Endothelial cell of hepatic sinusoid (primary cell): ENCODE measurements around the gene AIP.
"Not testable (repeated sequence)": the region's sequence is repeated elsewhere in the genome, so short reads cannot be mapped to it uniquely, and the experiment has no call there.

Experiments
- in situ Hi-C: cut with HindIII; loops from 2 replicates; pipeline ENCODE4 v1.10.0; 2017; ENCODE audit warnings: low sequenced_read_pairs

Gene AIP

DNA sequence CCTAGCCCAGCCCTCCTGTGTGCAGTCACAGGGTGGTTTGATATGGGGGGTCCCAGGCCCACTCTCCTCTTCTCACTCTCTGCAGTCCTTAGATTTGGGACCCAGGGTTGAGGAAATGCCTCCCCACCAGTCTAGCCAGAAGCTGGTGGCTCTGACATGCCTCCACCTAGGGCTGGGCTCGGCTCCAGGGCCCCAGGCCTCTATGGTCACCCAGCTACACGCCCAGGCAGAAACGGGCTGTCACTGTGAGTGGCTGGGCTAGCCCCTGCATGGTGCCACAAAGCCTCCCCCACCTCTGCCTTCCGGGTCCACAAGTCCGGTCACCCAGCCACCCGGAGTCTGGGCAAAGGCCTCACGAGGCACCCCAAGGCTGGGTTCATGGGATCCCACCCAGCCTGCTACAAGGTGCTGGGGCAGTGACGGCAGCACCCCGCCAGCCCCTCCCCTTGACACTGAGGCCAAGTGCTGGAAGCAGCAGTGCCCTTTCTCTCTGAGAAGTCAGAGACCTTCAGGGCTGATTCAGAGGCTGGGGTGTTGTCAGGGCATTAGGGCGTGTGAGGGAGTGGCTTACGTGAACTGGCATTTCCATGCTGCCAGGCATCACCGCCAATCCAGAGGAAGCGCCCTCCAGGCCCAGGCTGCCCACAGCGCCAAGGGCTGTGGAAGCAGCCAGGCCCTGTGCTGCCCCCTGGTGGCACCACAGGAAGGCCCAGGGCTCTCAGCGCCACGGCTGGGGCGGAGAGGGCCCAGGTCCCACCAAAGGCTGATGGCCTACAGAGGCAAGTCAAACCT lies 23.0 kb downstream of the AIP start:
- in situ Hi-C loops: no loop called here

DNA sequence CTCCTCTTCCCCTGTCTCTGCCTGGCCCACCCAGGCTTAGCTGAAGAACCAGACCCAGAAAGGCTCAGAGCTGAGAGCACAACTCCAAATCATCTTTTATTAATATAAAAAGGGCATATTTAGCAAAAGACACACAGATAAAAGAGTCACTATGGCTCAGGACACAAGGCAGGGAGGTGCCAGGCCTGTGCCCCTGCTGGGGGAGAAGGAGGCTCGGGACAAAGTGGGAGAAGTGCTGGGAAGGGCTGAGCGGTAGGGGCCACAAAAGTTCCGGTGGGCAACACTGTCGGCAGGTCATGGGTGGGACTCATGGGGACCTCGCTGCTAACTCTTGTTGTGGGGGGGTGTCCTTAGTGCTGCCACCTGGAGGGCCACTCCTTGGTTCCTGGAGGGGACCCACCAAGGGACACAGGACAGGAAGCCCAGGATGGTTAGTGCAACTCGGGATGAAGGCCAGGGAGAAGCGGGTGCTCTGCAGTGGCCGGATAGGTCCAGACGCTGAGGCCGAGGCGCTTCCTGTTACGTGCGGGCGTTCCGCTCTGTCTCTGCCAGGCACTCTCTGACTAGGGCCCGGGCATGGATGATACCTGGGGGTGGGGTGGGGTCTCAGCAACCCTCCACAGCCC lies 23.7 kb downstream of the AIP start:
- in situ Hi-C loops: no loop called here

GRCh38 chr11:67507242-67507863 lies 24.5 kb downstream of the AIP start:
- in situ Hi-C loops: no loop called here

DNA sequence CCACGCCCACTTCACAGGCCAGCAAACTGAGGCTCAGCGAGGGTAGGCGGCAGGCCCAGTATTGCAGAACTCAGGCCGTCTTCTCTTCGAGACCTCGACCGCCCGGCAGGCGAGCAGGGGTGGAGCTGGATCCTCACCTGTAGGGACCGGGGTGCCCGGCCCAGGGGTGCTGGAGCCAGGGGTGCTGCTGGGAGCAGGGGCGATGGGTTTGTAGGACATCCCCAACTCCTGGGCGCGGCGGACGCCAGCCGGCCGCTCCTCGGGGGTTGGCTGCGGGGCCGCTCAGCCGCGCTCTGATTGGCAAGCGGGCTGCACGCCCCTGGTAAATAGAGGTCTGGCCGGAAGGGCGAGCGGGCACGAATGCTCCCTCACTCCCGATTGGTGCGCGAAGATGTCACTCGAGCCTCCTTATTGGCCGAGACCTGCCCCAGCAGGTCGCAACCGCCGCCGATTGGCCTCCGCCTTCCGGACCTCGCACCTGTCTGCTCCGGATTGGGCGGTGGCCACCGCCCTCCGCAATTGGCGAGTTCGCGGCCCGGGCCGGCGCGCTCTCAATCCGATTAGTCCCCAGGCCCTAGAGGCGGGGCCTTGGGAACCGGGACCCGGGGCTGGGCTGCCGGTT lies 25.1 kb downstream of the AIP start, which contains the start of gene CDK2AP2:
TSS of gene CDK2AP2 (minus strand) at position 299 of the 622 bp plus-strand sequence. CDS start at position 219, 80 bp downstream.
- in situ Hi-C loops: no loop called here

GRCh38 chr11:67508486-67509121 lies 25.8 kb downstream of the AIP start:
- in situ Hi-C loops: no loop called here

DNA sequence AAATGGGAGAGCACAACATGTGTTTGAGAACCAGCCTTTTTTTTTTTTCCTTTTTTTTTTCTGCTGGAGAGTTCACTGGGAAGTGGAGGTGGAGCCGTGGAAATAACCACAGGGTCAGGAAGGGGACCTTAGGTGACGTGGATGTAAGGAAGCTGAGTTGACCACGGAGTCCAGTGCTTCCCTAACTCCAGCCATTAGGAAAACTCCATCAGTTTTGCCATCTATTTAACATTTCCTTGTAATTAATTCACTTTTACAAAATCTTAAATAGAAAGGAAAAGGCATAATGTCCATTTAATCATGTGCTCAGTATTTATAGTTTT lies 27.2 kb downstream of the AIP start:
- in situ Hi-C loops: no loop called here

GRCh38 chr11:67511558-67511957 lies 28.7 kb downstream of the AIP start:
- in situ Hi-C loops: not testable (repeated sequence)

DNA sequence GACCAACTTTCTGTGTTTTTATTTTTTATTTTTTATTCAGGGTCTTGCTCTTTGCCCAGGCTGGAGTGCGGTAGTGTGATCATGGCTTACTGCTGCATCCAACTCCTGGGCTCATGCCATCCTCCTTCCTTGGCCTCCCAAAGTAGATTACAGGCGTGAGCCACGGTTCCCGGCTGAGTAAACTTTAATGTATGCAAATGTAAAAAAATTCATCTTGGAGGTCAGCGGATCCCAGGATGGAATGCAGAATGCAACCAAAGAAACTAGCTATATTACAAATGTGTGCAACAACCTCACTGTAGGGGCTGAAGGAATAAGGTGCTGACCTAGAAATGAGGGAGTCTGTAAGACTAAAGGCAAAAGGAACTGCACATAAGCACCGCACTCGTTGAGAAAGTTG lies 31.3 kb downstream of the AIP start:
- in situ Hi-C loops: no loop called here

GRCh38 chr11:67516806-67517205 lies 34.0 kb downstream of the AIP start:
- in situ Hi-C loops: no loop called here

DNA sequence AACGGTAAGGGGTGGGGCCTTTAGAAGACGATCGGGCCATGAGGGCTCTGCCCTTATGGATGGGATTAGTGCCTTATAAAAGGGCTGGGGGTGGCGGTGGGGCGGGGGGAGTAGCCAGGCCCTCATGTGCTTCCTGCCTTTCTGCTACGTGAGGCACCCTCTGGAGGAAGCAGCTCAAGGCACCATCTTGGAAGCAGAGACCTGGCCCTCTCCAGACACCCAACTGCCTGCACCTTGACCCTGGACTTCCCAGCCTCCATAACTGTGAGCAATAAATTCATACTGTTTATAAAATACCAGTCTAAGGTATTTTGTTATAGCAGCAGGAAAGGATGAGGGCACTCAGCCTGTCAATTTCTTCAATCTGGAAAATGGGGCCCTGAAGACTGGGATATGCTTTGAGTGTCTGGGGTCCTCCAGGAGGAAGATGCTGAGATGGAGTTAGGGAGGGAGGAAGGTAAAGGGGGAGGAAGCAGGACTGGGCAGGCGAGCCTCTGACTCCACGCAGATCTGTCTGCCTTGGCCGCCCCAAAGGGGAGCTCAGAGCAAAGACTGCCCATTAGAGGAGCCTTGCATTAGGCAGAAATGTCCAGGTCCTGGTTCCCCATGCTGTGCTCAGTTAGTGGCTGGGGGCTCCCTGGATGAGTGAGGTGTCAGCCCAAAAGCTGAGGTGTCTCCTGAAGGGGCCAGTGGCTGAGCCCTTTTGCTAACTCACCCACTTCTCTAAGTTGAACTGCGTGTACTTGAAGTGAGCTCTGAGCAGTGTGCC lies 35.1 kb downstream of the AIP start:
- in situ Hi-C loops: no loop called here

- in situ Hi-C loops: no loop called here
These were observed 36.9 kb downstream of the AIP start for GRCh38 chr11:67519726-67520125.

DNA sequence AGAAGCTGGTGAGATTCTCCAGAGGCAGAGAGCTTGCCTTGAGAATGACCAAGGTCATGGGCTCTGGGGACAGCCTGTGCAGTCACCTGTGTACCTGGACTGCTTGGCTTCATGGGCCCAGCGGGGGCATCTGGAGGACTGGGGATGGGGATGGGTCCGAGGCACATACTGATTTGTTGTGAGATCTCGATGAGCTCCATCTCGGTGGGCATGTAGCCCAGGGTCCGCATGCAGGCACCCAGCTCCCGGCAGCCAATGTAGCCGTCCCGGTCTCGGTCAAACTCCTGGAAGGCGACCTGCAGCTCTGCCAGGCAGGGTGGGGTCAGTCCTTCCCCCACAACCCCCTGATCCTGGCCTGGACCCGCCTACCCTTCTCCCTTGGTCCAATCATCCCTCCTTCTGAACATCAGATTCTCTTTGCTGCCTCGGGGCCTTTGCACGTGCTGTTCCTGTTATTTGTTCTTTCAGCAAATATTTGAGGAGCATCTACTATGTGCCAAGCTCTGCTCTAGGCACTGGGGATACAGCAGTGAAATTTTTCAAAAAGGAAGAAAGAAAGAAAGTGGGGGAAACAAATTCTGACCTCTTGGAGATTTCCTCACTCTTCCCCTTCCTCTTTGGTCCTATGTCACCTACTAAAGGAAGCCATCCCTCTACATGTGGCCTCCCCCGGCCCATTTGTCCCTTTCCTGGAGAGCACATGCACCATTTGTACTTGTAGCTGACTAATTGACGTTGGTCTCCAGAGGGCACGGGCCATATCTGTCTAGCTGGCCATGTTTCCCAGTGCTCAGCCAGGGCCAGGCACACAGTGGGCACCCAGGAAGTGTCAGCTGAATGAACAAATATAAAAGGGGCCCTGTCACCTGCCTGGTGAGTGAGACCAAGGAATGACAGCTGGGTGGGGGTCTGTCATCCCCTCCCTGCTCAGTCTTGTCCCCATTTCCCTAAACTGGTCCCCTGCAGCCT lies 38.3 kb downstream of the AIP start:
- in situ Hi-C loops: no loop called here

- in situ Hi-C loops: no loop called here
These were observed 39.1 kb downstream of the AIP start for GRCh38 chr11:67521924-67522323.

DNA sequence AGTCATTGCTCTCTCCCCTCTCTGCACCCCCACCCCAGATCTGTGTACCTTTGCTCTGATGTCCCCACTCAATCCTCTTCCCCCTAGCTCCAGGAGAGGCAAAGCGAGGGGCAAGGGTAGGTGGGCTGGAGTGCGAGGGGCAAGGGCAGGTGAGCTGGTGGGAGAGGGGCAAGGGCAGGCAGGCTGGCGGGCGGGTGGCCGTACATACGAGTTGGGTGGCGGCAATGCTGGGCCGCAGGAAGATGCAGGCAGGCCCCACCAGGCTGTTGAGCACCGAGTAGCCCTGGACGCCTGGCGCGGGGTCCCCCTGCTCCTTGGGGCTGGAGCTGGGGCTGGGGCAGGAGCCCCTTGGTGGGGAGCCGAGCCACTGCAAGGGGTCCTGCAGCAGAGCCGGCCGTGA lies 39.5 kb downstream of the AIP start:
- in situ Hi-C loops: no loop called here

DNA sequence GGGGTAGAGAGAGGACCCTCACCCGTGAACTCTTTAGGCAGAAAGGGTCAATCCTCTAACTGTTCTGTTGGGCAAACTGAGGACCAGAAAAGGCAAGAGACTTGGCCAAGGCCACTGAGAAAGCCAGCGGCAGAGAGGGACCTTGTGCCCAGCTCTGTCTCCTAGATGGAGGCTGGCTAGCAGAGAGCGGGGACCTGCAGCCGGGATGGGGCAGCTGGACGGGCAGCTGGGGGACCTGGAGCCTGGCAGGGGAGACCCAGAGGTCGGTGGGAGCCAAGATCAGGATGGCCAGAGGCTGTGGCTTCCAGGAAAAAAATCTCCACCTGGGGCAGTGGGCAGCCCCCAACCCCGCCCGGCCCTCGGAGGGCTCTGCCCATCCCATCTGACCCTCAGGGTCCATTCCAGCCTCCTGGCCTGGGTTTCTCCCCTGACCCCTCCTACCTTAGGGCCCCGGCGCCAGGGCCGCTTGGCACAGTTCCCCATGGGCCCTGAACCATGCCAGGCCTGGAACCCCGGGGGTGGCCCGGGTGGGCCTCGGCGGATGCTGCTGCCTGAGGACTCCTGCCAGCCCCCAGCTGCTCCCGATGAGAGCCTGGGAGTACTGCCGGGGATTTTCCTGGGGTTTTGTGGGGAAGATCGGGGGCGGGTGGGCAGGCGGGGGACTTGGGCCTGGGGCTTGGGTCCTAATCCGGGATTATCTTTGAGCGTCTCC lies 40.2 kb downstream of the AIP start, which contains the start of gene CABP2:
TSS of gene CABP2 (minus strand) at position 603 of the 712 bp plus-strand sequence. CDS start at position 483, 120 bp downstream.
- in situ Hi-C loops: no loop called here

DNA sequence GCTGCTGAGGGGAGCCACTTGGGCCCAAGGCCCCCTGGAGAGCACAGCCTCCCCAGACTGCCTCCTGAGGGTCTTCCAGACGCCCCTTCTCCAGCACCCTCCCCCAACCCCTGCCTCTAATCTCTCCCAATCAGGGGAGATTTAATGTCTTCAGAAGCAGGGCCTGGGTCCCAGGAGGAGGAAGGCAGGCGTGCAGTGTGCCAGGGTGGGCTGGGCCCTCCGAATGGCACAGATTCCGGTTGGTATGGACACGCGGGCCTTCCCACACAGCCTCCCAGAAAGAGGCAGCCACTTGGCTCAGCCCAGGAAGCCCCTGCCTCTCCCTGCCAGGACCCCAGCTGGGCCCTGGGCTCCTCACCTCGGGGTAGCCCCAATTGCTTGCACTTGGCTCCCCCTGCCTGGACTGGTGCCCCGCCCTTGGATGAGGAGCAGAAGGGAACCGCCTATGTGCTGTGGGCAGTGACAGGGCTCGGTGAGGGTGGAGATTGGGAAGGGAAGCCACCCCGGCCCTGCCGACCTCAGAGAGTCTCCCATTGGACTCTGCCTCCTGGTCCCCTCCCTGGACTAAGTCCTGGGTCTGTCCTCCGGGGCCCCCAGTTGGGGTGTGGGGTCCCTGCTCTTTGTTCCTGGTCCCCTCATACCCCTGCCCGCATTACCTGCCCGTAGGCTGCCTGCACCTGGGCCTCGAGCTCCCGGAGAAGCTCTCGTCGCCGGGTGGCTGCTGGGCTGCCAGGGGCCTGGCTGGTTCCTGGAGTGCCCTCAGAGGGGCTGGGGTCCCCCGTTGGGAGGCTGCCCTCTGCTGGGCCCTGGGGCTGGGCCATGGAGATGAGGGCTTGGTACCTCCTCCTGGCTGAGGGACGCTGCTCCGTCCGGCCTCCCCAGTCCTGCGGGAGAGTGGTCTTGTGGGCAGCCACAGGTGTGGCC lies 41.0 kb downstream of the AIP start:
- in situ Hi-C loops: no loop called here

GRCh38 chr11:67524480-67524808 lies 41.6 kb downstream of the AIP start:
- in situ Hi-C loops: no loop called here
